OCI-LY7 (cell line): ENCODE results near the gene CLEC4F. TPM values are rescaled to one million over a fixed set of nuclear protein-coding genes. Genes with fewer than 3 reads are reported as not detected.

Experiments
- BruUV-seq: library from RNA; stranded (reverse); fragments of 400-500 nt; replicated peaks from 2 replicates; lab custom pipeline; 2021; lab: Mats Ljungman, UMichigan
- CTCF ChIA-PET: fragments of 300-600 bp; sonication (Branson Sonifier 250); formaldehyde crosslinking; loops from one replicate; lab custom pipeline; 2022; ENCODE audit warnings: antibody characterized with exemption; ENCODE audit not compliant: unreplicated experiment; lab: Charles Lee
- POLR2A ChIA-PET: fragments of 300-600 bp; sonication (Branson Sonifier 250); formaldehyde crosslinking; loops from one replicate; lab custom pipeline; 2022; ENCODE audit warnings: antibody characterized with exemption; lab: Charles Lee
- DNase-seq: peaks from one replicate; pipeline ENCODE4 v3.0.0-alpha.2; 2015; ENCODE audit warnings: low spot score
- H2AFZ ChIP-seq: fragments of 200-600 bp; sonication (generic), shearing (Covaris generic); 2 replicates; pipeline ENCODE4 v1.6.1; 2014; ENCODE audit warnings: mild to moderate bottlenecking, antibody characterized with exemption, low read length, moderate library complexity
- H3K27ac ChIP-seq: fragments of 200-600 bp; sonication (generic); 2 replicates; pipeline ENCODE4 v1.5.1; 2014; ENCODE audit warnings: mixed run types, low read depth, mild to moderate bottlenecking, moderate library complexity, low read length, inconsistent platforms; ENCODE audit not compliant: poor library complexity, severe bottlenecking
- H3K36me3 ChIP-seq: fragments of 200-600 bp; sonication (generic); 2 replicates; pipeline ENCODE4 v1.6.1; 2014; ENCODE audit warnings: mild to moderate bottlenecking, antibody characterized with exemption, low read length, moderate library complexity, mixed read lengths; ENCODE audit not compliant: insufficient read depth
- H3K4me1 ChIP-seq: fragments of 200-600 bp; sonication (generic); 2 replicates; pipeline ENCODE4 v1.5.1; 2014; ENCODE audit warnings: mild to moderate bottlenecking, low read length; ENCODE audit not compliant: insufficient read depth, poor library complexity, severe bottlenecking
- H3K4me2 ChIP-seq: fragments of 200-600 bp; sonication (generic); 2 replicates; pipeline ENCODE4 v1.6.1; 2014; ENCODE audit warnings: mild to moderate bottlenecking, low read length
- H3K4me3 ChIP-seq: fragments of 200-600 bp; sonication (generic); 2 replicates; pipeline ENCODE4 v1.5.1; 2014; ENCODE audit warnings: mild to moderate bottlenecking, low read depth, low read length; ENCODE audit not compliant: poor library complexity, severe bottlenecking
- H3K79me2 ChIP-seq: fragments of 200-600 bp; sonication (generic); 2 replicates; pipeline ENCODE4 v1.6.1; 2016; ENCODE audit warnings: low read depth, mild to moderate bottlenecking, low read length, moderate library complexity, mixed read lengths; ENCODE audit not compliant: insufficient read depth
- H3K9me2 ChIP-seq: fragments of 200-600 bp; sonication (generic); 2 replicates; pipeline ENCODE4 v1.6.1; 2016; ENCODE audit warnings: mild to moderate bottlenecking, low read length, mixed read lengths; ENCODE audit not compliant: insufficient read depth
- H3K9me3 ChIP-seq: fragments of 200-600 bp; sonication (generic); 2 replicates; pipeline ENCODE4 v1.6.1; 2014; ENCODE audit warnings: mild to moderate bottlenecking, mixed run types, low read length, mixed read lengths
- H4K20me1 ChIP-seq: fragments of 200-600 bp; sonication (generic); 2 replicates; pipeline ENCODE4 v1.6.1; 2014; ENCODE audit warnings: mild to moderate bottlenecking, antibody characterized with exemption, low read length, moderate library complexity, mixed read lengths; ENCODE audit not compliant: insufficient read depth
- CTCF ChIP-seq: fragments of 200-600 bp; sonication (generic); conservative IDR thresholded peaks from 2 replicates; pipeline ENCODE4 v1.5.1; 2014; ENCODE audit warnings: mild to moderate bottlenecking, antibody characterized with exemption, low read length, moderate library complexity, mixed read lengths
- EZH2phosphoT487 ChIP-seq: fragments of 200-600 bp; sonication (generic); IDR thresholded peaks from 2 replicates; pipeline ENCODE4 v1.6.1; 2018; ENCODE audit warnings: low read depth, borderline replicate concordance, mild to moderate bottlenecking, mixed run types, antibody characterized with exemption, low read length, moderate library complexity, mixed read lengths
- intact Hi-C: fragments of 100-400 bp; cut with micrococcal nuclease; formaldehyde crosslinking; loops from one replicate; pipeline ENCODE4 v1.10.0; 2022; ENCODE audit not compliant: unreplicated experiment
- total RNA-seq, 2 experiments: library from RNA; depleted of rRNA in 1 of 2; stranded (reverse); fragments of >200 nt in 1 of 2; shearing (Covaris generic) in 1 of 2; gene quantifications; 2 replicates each; pipeline ENCODE4 v1.2.3, GENCODE V29; 2014 to 2022

CLEC4F gene
- total RNA-seq, 2 experiments from 2014 or later, result not detected

GRCh38 chr2:70767079-70767698, 53.2 kb downstream of the CLEC4F start:
- Histone ChIP-seq H4K20me1 (no peaks in the 10 kb centered on the region), H2AFZ (no peak overlapping the region), H3K4me2 (no peak overlapping the region), H3K4me3 (no peak overlapping the region), H3K79me2 (no peaks in the 10 kb centered on the region), H3K9me2 (no peaks in the 10 kb centered on the region), H3K27ac (no peak overlapping the region), H3K9me3 (no peaks in the 10 kb centered on the region), H3K4me1 (no peaks in the 10 kb centered on the region), H3K36me3 (no peaks in the 10 kb centered on the region)
- CTCF ChIA-PET, result no interaction called here
- intact Hi-C loops, result no loop called here
- no TSS peak for BruUV-seq
- no peak for TF ChIP-seq CTCF
- no peak for TF ChIP-seq EZH2phosphoT487
- POLR2A ChIA-PET, result interaction anchor here (0.8 to 1.0 kb wide), 2 partner anchors 9 to 11 kb away, joined by 3 read pairs; no protein-coding TSS in a partner anchor
- DNase-seq, result no peak

- CTCF ChIA-PET, result no interaction called here
- Histone ChIP-seq H3K9me3 (no peaks in the 10 kb centered on the region), H3K4me1 (no peaks in the 10 kb centered on the region), H3K4me2 (no peak overlapping the region), H3K27ac (no peak overlapping the region), H4K20me1 (no peaks in the 10 kb centered on the region), H2AFZ (no peak overlapping the region), H3K79me2 (no peaks in the 10 kb centered on the region), H3K4me3 (no peak overlapping the region), H3K36me3 (no peaks in the 10 kb centered on the region), H3K9me2 (no peaks in the 10 kb centered on the region)
- no peak for DNase-seq
- TF ChIP-seq EZH2phosphoT487, result no peak
- no peak for TF ChIP-seq CTCF
- intact Hi-C loops, result no loop called here
- no TSS peak for BruUV-seq
- POLR2A ChIA-PET, result interaction anchor here (0.8 to 1.0 kb wide), 2 partner anchors 9 to 12 kb away, joined by 3 read pairs; no protein-coding TSS in a partner anchor
Measured at GRCh38 chr2:70766357-70767078, 53.9 kb downstream of the CLEC4F start.

GRCh38 chr2:70765507-70765906, 54.9 kb downstream of the CLEC4F start:
- no peaks in the 10 kb centered on the region for H3K36me3 ChIP-seq
- ChIA-PET CTCF (no interaction called here), POLR2A (interaction anchor here (0.6 kb wide), 1 partner anchor 185 kb away, joined by 3 read pairs; no protein-coding TSS in a partner anchor)
- no peak overlapping the region for H3K4me2 ChIP-seq
- H3K9me2 ChIP-seq, result no peaks in the 10 kb centered on the region
- H3K9me3 ChIP-seq, result no peaks in the 10 kb centered on the region
- BruUV-seq, result no TSS peak
- H2AFZ ChIP-seq, result no peak overlapping the region
- TF ChIP-seq CTCF (no peak), EZH2phosphoT487 (no peak)
- H3K79me2 ChIP-seq, result no peaks in the 10 kb centered on the region
- no peak overlapping the region for H3K4me3 ChIP-seq
- no peaks in the 10 kb centered on the region for H3K4me1 ChIP-seq
- H3K27ac ChIP-seq, result no peak overlapping the region
- DNase-seq, result no peak
- intact Hi-C loops, result no loop called here
- H4K20me1 ChIP-seq, result no peaks in the 10 kb centered on the region
